GM21717 (cell line): Measurements from ENCODE around the gene MED22.

ENCODE experiments used
- ATAC-seq: cut with Tn5 transposase; IDR thresholded peaks from one replicate; pipeline ENCODE4 v1.9.1; 2021; ENCODE audit warnings: mild to moderate bottlenecking, moderate library complexity; ENCODE audit not compliant: unreplicated experiment

Gene MED22

DNA sequence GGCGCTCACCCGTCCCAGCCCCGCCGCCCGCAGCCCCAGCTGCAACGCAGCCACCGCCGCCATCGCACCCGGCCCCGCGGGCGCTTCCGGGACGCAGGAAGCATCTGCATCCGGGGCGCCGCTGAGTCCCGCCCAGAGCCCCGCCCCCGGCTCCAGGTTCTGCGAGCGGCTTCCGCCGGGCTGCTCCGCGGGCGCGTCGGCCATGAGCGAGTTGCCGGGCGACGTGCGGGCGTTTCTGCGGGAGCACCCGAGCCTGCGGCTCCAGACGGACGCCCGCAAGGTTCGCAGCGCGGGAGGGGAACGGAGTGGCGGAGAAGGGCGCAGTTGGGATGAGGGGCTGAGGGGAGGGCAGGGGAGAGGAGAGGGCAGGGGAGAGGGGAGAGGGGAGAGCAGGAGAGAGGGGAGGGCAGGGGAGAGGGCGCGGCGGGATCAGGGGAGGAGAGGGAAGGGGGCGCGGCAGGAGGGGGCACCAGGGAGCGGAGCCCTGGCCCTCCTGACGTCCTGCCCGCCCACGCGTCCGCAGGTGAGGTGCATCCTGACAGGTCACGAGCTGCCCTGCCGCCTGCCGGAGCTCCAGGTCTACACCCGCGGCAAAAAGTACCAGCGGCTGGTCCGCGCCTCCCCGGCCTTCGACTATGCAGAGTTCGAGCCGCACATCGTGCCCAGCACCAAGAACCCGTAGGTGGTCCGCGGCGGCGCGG is 8.6 kb upstream of the MED22 start, which contains the start of the genes SURF1 and SURF2:
TSS of gene SURF1 (minus strand) at position 97 of the 701 bp plus-strand sequence. CDS start at position 63, 34 bp downstream.
TSS of gene SURF2 (plus strand) at position 160 of the 701 bp plus-strand sequence. CDS start at position 203, 43 bp downstream.
- peak; percentile 57 for ATAC-seq

GRCh38 chr9:133355881-133356357 is 8.0 kb upstream of the MED22 start:
- ATAC-seq, result peak; percentile 7

GRCh38 chr9:133354766-133355165 is 6.8 kb upstream of the MED22 start:
- no peak for ATAC-seq

GRCh38 chr9:133353548-133353947 is 5.6 kb upstream of the MED22 start:
- no peak for ATAC-seq

DNA sequence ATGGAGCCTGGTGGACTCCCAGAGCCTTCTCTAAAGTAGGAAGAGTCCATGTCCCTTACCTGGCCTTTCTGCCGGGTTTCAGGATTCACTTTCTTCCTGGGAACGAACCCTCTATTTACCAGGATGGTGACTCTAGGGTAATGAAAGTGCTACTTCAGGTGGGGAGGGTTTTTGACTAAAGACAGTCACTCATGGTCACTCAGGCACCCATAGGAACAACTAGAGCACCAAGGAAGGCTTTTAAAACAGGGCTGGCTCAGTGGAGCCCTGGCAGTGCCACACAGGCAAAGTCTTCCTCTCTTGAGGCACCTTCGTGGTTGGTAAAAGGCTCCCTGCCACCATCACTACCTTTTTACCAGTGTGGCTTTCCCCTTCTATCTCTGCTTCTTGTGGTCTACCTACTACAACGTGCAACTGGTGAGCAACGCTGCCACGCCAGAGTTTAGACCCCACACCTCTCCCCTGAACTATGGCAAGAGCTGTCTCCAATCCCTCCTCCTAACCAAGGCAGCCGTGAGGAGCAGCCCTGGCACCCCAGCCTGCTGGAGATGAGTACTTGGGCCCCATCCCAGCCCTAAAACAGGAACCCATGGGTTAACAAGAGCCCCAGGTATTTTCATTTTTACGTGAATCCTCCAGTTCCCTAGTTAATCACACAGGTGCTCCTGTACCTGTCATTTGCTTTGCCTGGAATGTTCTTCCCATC is 4.9 kb upstream of the MED22 start:
- no peak for ATAC-seq

DNA sequence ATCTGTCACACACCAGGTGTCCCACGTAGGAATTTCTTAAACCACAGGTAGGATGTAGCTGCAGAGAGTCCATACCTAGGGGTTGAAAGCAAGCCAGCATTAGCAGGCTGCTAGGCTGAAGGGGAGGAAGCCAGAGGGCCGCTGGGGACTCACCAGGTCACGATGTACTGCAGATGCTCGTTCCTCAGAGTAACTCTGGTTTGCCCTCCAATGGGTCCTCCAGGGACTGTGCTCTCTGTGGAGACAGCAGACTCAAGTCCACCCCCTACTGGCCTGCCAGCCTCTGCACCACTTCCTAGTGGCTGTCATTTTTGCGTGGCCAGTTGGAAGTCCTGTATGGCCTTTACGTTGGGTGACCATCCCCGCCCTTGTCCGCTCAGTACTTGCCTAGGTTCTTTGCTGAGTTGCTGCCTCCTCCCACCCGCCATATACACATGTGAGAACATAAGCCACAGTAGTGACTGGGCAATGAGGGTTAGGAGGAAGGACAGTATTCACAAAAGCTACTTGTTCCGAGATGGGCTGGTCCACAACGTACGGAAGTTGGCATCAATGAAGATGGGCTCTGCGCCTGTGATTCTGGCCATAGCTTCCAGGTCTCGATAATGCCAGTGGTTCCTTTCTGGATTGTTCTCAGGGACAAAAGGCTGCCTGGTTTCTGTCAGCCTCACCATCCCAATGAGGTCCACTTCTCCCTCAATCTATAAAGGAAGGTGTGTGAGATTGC is 4.1 kb upstream of the MED22 start:
- no peak for ATAC-seq

- ATAC-seq, result no peak
Measured at GRCh38 chr9:133351526-133351907, 3.6 kb upstream of the MED22 start.

GRCh38 chr9:133349965-133350616 is 2.2 kb upstream of the MED22 start:
- ATAC-seq, result no peak

DNA sequence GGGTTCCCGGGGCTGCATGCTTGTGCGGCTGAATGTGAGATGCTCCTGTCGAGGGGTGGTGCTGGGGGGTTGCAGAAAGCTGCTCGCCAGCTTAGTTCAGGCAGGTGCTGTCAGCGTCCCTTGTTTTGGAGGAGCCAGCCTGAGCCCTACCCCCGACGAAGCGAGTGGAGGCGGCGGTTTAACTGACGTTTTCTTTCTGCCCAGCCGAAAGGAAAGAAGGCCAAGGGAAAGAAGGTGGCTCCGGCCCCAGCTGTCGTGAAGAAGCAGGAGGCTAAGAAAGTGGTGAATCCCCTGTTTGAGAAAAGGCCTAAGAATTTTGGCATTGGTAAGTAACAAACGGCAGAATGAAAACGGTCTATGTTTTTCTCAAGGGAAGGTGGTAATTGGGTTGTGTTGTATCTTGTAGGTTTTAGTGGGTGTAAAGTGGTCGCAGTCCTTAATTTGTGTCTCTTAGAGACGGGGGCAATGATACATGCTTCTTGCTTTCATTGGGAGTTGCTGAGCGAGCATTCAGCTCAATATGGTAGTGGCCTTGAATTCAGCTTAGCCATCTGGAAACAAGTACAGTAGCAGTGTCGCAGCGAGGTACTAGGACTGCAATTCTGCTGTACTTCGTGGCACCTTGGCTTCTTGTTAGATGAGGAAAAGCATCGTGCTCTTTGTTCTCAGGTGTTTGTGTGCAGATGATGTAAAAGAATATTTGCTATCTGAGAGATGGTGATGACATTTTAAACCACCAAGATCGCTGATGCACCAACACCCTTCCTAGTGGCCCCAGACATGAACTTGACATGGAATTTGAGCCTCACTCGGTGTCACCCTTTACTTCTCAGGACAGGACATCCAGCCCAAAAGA is 1.0 kb upstream of the MED22 start:
- no peak for ATAC-seq

- peak; percentile 34 for ATAC-seq
Measured at GRCh38 chr9:133347515-133347984, 381 bp downstream of the MED22 start.

DNA sequence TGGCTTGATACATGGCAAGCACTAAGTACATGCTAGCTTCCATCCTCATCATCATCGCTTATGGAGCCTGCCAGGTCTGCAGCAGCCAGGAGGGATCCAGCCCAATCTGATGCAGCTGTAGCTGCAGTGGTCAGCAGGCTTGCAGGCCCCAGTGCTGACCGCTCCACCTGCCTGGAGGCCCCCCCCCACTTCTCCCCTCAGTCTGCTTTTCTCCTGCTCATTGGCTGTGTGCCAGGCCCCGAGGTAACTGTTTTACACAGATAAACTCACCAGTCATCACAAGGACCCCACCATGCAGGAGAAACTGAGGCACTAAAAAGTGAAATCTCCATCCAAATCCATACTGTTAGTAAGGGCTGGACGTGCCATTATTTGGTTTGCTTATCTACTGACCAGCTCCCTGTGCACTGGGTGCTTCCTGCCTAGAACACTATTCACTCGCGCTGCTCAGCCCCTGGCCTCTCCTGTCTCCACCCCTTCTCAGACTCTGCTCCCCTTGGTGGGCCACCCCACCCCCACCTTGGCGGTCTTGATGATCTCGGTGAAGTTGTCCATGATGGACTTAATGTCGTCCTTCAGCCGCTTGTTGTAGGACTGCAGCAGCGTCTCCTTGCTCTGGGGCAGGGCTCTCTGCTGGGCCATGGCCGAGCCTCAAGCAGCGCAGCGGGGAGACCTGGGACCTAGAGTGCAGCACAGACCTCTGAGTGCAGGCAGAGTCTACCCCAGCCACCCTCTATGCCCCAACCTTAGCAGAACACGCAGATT is 1.7 kb downstream of the MED22 start:
- no peak for ATAC-seq

GRCh38 chr9:133345596-133345995 is 2.3 kb downstream of the MED22 start:
- no peak for ATAC-seq

DNA sequence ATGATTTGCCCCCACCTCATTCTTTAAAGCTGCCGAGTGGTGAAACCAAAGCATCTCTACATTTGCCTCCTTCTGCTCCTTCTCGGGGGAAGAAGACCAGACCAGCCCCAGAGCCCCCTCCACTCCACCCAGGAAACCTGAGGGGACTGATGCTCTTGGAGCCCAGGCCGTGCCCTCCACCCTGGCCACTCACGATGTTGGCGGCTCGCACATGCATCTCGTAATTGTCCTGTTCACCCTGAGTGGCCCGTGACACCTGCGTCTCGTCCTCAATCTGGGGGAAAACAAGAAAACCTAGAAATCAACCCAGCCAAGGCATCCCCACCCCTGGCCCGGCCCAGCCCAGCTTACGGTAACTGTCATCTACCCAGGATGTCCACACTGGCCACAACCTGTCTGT is 3.0 kb downstream of the MED22 start:
- ATAC-seq, result no peak

DNA sequence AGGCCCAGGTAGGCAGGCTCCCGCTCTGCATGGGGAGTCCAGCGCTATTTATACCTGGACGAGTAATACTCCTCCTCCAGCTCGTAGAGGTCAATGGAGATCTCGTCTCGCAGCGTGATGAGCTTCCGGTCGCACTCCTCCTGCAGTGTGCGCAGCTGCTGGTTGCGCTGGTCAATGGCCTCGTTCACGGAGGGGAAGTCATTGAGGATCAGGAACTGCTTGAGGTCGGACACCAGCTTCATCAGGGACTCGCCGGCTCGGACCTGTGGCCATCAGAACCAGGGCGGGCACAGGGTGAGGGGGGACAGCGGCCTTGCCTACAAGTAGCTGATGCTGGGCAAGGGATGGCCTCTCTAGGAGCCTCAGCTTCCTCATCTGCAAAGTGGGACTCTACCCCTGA is 3.9 kb downstream of the MED22 start:
- no peak for ATAC-seq

GRCh38 chr9:133342570-133342969 is 5.4 kb downstream of the MED22 start:
- ATAC-seq, result no peak

DNA sequence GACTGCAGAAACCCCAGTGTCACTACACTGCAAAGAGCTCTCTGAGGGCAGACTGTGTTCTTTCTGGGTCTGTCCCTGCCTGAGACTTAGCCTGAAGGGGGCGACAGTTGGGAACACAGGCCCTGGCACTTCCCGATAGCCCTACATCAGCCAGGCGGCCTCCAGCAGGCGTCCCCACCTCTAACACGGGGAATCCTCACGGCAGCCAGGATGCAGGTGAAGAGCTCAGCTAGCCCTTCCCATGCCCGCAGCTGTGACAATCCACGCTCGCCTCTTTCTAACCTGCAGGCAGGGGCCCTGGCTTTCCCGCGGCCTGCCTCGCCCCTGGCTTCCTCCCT is 5.9 kb downstream of the MED22 start:
- ATAC-seq, result no peak

- ATAC-seq, result no peak
Measured at GRCh38 chr9:133341369-133342068, 6.4 kb downstream of the MED22 start.

DNA sequence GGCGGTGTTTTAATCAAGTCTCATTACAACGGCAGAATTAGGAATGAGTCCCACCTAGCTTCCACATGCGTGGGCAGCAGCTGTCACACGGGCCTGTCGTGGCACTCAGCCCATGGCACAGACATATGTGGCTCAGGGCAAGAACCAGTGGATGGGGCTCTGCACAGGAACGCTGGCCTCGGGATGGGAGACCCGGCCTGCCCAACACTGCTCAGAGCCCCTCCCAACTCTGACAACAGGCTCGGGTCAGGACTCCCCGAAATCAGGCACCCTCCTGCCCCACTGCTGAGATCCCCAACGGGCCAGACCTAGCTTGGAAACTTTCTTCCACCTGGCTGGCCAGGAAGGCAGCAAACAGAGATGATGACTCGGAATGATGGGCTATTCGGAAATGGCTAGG is 7.0 kb downstream of the MED22 start:
- no peak for ATAC-seq

GRCh38 chr9:133340256-133340655 is 7.7 kb downstream of the MED22 start:
- no peak for ATAC-seq
